Measurements from ENCODE around the gene ATP8A2. TPM values are rescaled to one million over a fixed set of nuclear protein-coding genes. Genes with fewer than 3 reads are reported as not detected.
A peak's percentile ranks its signal among the peaks of the same experiment; 100 is the strongest.

ATP8A2 gene
- total RNA-seq, 1 donor from 2014 or later = 1.9 TPM

DNA sequence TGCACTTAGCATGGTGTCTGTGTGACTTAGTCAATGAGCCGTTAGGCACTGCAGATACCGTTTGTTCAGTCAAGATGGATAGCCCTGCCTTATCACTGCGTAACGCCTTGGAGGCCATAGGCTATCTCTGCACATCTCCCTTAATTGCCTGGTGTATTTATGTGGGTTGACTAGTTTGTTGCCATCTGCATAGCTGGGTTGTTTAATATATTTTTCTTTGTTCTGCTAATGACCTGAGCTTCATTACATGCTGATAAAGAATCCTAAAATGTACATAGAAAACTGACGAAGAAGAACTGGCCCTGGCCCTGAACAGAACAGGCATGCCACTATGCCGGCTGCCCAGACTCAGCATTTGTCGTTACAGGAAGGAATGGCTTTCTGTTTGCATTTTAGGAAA is 382.2 kb downstream of the ATP8A2 start:
- H3K27me3 Mint-ChIP-seq (ENCODE audit: low read depth) = no peaks in the 10 kb centered on the region
- no peaks in the 10 kb centered on the region for H3K9me3 Mint-ChIP-seq (ENCODE audit: low read depth)
- TF ChIP-seq, protein P1, sequence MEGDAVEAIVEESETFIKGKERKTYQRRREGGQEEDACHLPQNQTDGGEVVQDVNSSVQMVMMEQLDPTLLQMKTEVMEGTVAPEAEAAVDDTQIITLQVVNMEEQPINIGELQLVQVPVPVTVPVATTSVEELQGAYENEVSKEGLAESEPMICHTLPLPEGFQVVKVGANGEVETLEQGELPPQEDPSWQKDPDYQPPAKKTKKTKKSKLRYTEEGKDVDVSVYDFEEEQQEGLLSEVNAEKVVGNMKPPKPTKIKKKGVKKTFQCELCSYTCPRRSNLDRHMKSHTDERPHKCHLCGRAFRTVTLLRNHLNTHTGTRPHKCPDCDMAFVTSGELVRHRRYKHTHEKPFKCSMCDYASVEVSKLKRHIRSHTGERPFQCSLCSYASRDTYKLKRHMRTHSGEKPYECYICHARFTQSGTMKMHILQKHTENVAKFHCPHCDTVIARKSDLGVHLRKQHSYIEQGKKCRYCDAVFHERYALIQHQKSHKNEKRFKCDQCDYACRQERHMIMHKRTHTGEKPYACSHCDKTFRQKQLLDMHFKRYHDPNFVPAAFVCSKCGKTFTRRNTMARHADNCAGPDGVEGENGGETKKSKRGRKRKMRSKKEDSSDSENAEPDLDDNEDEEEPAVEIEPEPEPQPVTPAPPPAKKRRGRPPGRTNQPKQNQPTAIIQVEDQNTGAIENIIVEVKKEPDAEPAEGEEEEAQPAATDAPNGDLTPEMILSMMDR (IDR thresholded peaks at IDR 0.05) = no peak
- H3K4me3 Mint-ChIP-seq (ENCODE audit: unreplicated experiment) = no peak overlapping the region
- DNase-seq (ENCODE audit: low spot score) = no peak
- H3K4me1 Mint-ChIP-seq (ENCODE audit: low read depth) = peaks cover 43% of the 10 kb centered on the region
- H3K36me3 Mint-ChIP-seq (ENCODE audit: low read depth) = no peaks in the 10 kb centered on the region
- peak overlapping the region; percentile 80 for H3K27ac Mint-ChIP-seq (ENCODE audit: unreplicated experiment)

DNA sequence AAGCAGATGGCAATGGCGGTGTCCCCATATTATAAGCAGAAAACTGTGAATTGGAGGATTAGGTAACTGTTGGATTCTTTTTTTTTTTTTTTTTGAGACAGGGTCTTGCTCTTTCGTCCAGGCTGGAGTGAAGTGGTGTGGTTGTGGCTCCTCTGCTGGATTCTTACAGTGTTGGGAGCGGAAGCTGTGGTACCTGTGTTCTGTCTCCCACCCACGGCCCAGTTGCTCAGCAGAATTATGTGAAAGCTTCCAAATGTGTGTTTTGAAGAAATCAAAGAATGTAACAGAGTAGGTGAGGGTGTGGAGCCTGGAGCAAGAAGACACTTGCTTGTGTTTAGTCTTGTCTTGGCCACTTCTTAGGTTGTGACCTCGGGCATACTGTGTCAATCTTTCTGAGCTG is 384.5 kb downstream of the ATP8A2 start:
- Mint-ChIP-seq H3K4me3 (ENCODE audit: unreplicated experiment) (no peak overlapping the region), H3K9me3 (ENCODE audit: low read depth) (no peaks in the 10 kb centered on the region), H3K36me3 (ENCODE audit: low read depth) (no peaks in the 10 kb centered on the region), H3K4me1 (ENCODE audit: low read depth) (peaks cover 38% of the 10 kb centered on the region), H3K27ac (ENCODE audit: unreplicated experiment) (no peak overlapping the region), H3K27me3 (ENCODE audit: low read depth) (no peaks in the 10 kb centered on the region)
- TF ChIP-seq, protein P1 (IDR thresholded peaks at IDR 0.05) = no peak
- no peak for DNase-seq (ENCODE audit: low spot score)

DNA sequence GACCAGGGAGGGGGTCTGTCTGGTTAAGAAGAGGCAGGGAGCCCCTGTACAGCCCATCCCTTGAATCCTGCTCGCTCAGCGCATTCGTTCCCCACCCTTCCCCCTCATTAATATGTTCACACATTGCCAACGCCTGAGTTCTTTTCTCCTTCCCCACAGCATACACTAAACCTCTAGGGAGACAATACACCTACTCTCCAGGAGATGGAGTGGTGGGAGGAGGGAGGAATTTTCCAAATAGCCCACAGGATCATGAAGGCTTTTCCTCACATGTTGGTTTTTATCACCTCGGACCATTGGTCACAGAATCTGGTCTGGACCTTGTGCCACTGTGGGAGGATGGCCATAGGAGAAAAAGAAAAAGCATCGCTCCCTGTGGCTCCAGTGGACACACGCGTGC is 385.1 kb downstream of the ATP8A2 start:
- Mint-ChIP-seq H3K4me1 (ENCODE audit: low read depth) (peaks cover 38% of the 10 kb centered on the region), H3K4me3 (ENCODE audit: unreplicated experiment) (no peak overlapping the region), H3K27me3 (ENCODE audit: low read depth) (no peaks in the 10 kb centered on the region), H3K36me3 (ENCODE audit: low read depth) (no peaks in the 10 kb centered on the region), H3K27ac (ENCODE audit: unreplicated experiment) (no peak overlapping the region), H3K9me3 (ENCODE audit: low read depth) (no peaks in the 10 kb centered on the region)
- TF ChIP-seq, protein P1 (IDR thresholded peaks at IDR 0.05) = peak; percentile 38
- no peak for DNase-seq (ENCODE audit: low spot score)

DNA sequence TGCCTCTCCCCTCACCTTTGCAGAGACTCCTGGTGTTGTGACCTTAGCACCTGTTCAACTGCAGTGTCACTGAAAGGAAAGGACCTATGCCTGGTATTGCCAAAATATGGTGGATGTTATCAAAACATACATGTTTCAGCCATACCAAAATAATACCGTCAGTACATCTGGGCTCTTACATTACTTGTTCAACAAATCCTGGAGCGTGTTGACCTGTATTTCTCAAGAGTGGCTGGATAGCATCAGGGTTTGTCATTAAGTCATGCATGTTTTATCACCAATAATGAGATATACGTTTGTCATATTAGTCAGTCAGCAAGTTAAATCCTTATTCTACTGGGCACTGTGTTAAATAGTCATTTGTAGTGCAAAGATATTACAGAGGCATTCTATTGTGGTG is 389.3 kb downstream of the ATP8A2 start:
- H3K27ac Mint-ChIP-seq (ENCODE audit: unreplicated experiment) = no peak overlapping the region
- H3K9me3 Mint-ChIP-seq (ENCODE audit: low read depth) = no peaks in the 10 kb centered on the region
- H3K4me3 Mint-ChIP-seq (ENCODE audit: unreplicated experiment) = no peak overlapping the region
- H3K4me1 Mint-ChIP-seq (ENCODE audit: low read depth) = peaks cover 22% of the 10 kb centered on the region
- H3K36me3 Mint-ChIP-seq (ENCODE audit: low read depth) = no peaks in the 10 kb centered on the region
- no peak for DNase-seq (ENCODE audit: low spot score)
- no peaks in the 10 kb centered on the region for H3K27me3 Mint-ChIP-seq (ENCODE audit: low read depth)
- TF ChIP-seq, protein P1 (IDR thresholded peaks at IDR 0.05) = no peak

GRCh38 chr13:25762281-25762680 is 390.5 kb downstream of the ATP8A2 start:
- Mint-ChIP-seq H3K9me3 (ENCODE audit: low read depth) (no peaks in the 10 kb centered on the region), H3K36me3 (ENCODE audit: low read depth) (no peaks in the 10 kb centered on the region)

More at GRCh38 chr13:25762281-25762680, 390.5 kb downstream of the ATP8A2 start:
- H3K27ac Mint-ChIP-seq (ENCODE audit: unreplicated experiment) = no peak overlapping the region
- H3K27me3 Mint-ChIP-seq (ENCODE audit: low read depth) = no peaks in the 10 kb centered on the region
- no peak overlapping the region for H3K4me3 Mint-ChIP-seq (ENCODE audit: unreplicated experiment)
- H3K4me1 Mint-ChIP-seq (ENCODE audit: low read depth) = peaks cover 25% of the 10 kb centered on the region
- no peak for DNase-seq (ENCODE audit: low spot score)
- TF ChIP-seq, protein P1 (IDR thresholded peaks at IDR 0.05) = no peak

All from chondrocyte (in vitro differentiated cells).